Measurements from ENCODE around the gene PXK. TPM values are rescaled to one million over a fixed set of nuclear protein-coding genes. Genes with fewer than 3 reads are reported as not detected.

PXK gene
- total RNA-seq, 1 donor from 2014 or later = 5.4 TPM

- no peak for DNase-seq (ENCODE audit: low read depth, low spot score)
- no peaks in the 10 kb centered on the region for H3K4me1 Mint-ChIP-seq
- no peaks in the 10 kb centered on the region for H3K36me3 Mint-ChIP-seq (ENCODE audit: low read depth)
- no peak overlapping the region for H3K27ac Mint-ChIP-seq (ENCODE audit: unreplicated experiment)
- TF ChIP-seq, protein P1, sequence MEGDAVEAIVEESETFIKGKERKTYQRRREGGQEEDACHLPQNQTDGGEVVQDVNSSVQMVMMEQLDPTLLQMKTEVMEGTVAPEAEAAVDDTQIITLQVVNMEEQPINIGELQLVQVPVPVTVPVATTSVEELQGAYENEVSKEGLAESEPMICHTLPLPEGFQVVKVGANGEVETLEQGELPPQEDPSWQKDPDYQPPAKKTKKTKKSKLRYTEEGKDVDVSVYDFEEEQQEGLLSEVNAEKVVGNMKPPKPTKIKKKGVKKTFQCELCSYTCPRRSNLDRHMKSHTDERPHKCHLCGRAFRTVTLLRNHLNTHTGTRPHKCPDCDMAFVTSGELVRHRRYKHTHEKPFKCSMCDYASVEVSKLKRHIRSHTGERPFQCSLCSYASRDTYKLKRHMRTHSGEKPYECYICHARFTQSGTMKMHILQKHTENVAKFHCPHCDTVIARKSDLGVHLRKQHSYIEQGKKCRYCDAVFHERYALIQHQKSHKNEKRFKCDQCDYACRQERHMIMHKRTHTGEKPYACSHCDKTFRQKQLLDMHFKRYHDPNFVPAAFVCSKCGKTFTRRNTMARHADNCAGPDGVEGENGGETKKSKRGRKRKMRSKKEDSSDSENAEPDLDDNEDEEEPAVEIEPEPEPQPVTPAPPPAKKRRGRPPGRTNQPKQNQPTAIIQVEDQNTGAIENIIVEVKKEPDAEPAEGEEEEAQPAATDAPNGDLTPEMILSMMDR (conservative IDR thresholded peaks at IDR 0.05) = no peak
- no peaks in the 10 kb centered on the region for H3K9me3 Mint-ChIP-seq
- H3K4me3 Mint-ChIP-seq = no peak overlapping the region
- no peaks in the 10 kb centered on the region for H3K27me3 Mint-ChIP-seq (ENCODE audit: low read depth)
Measured at GRCh38 chr3:58394339-58394738, 61.6 kb downstream of the PXK start.

- no peaks in the 10 kb centered on the region for H3K27me3 Mint-ChIP-seq (ENCODE audit: low read depth)
- DNase-seq (ENCODE audit: low read depth, low spot score) = no peak
- H3K36me3 Mint-ChIP-seq (ENCODE audit: low read depth) = no peaks in the 10 kb centered on the region
- TF ChIP-seq, protein P1 (conservative IDR thresholded peaks at IDR 0.05) = no peak
- no peak overlapping the region for H3K4me3 Mint-ChIP-seq
- H3K4me1 Mint-ChIP-seq = no peaks in the 10 kb centered on the region
- H3K27ac Mint-ChIP-seq (ENCODE audit: unreplicated experiment) = peak overlapping the region; percentile 35
- no peaks in the 10 kb centered on the region for H3K9me3 Mint-ChIP-seq
Measured at GRCh38 chr3:58398669-58399333, 66.1 kb downstream of the PXK start.

DNA sequence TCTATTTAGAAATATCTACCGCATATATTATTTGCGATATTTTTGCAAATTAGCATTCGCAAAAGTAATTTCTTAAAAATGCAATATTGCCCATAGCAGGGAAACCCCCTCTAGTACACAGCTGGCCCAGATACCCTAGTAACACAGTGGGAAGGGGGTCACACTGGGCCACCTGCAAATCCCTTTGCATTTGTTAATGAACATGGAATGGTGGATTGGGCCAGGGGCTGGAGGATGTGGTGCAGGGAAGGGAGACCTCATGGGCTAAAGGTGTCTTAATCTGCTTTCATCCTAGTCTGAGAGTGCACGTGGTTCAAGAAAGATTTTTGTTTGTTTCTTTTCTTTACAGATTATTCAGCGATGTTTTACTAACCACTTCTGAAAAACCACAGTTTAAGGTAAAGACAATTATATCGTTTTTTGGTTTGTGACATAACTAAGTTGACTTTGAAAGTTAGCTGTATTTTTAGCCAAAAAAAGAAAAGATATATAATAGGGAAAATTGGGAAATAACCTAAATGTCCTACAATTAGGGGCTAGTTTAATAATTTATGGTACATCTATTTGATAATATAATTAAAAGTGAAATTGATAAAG, 70.9 kb downstream of the PXK start:
- no peaks in the 10 kb centered on the region for H3K9me3 Mint-ChIP-seq
- no peaks in the 10 kb centered on the region for H3K27me3 Mint-ChIP-seq (ENCODE audit: low read depth)
- peaks cover 4% of the 10 kb centered on the region for H3K4me1 Mint-ChIP-seq
- H3K4me3 Mint-ChIP-seq = no peak overlapping the region
- TF ChIP-seq, protein P1 (conservative IDR thresholded peaks at IDR 0.05) = no peak
- H3K36me3 Mint-ChIP-seq (ENCODE audit: low read depth) = no peaks in the 10 kb centered on the region
- no peak for DNase-seq (ENCODE audit: low read depth, low spot score)
- no peak overlapping the region for H3K27ac Mint-ChIP-seq (ENCODE audit: unreplicated experiment)

GRCh38 chr3:58404396-58404795, 71.7 kb downstream of the PXK start:
- Mint-ChIP-seq H3K36me3 (ENCODE audit: low read depth) (no peaks in the 10 kb centered on the region), H3K27me3 (ENCODE audit: low read depth) (no peaks in the 10 kb centered on the region), H3K9me3 (no peaks in the 10 kb centered on the region), H3K27ac (ENCODE audit: unreplicated experiment) (no peak overlapping the region), H3K4me3 (no peak overlapping the region), H3K4me1 (peaks cover 4% of the 10 kb centered on the region)
- TF ChIP-seq, protein P1 (conservative IDR thresholded peaks at IDR 0.05) = no peak
- no peak for DNase-seq (ENCODE audit: low read depth, low spot score)

- Mint-ChIP-seq H3K27me3 (ENCODE audit: low read depth) (no peaks in the 10 kb centered on the region), H3K36me3 (ENCODE audit: low read depth) (no peaks in the 10 kb centered on the region), H3K4me1 (peaks cover 4% of the 10 kb centered on the region), H3K9me3 (no peaks in the 10 kb centered on the region), H3K27ac (ENCODE audit: unreplicated experiment) (no peak overlapping the region), H3K4me3 (no peak overlapping the region)
- no peak for DNase-seq (ENCODE audit: low read depth, low spot score)
- TF ChIP-seq, protein P1 (conservative IDR thresholded peaks at IDR 0.05) = no peak
Measured at GRCh38 chr3:58408906-58409305, 76.2 kb downstream of the PXK start.
